Activated T-cell treated with anti-CD3 and anti-CD28 coated beads, Interleukin-2, amount 50 U/mL, for 4 hours (primary cell): ENCODE results near the gene NFE2L1. TPM values are rescaled to one million over a fixed set of nuclear protein-coding genes. Genes with fewer than 3 reads are reported as not detected.
"Not testable (repeated sequence)": the region's sequence is repeated elsewhere in the genome, so short reads cannot be mapped to it uniquely, and the experiment has no call there.

Experiments used
- ATAC-seq, 2 donors: fragments of 200-7000 bp; cut with Tn5 transposase; one replicate each; pipeline ENCODE4 v1.10.0; 2021
- DNase-seq: peaks from one replicate; pipeline ENCODE4 v3.0.0-alpha.2; 2020
- H3K27me3 Mint-ChIP-seq: one replicate; pipeline ENCODE4 v1.8.0; 2021; ENCODE audit warnings: low read depth, mixed read lengths
- H3K36me3 Mint-ChIP-seq: one replicate; pipeline ENCODE4 v1.8.0; 2022; ENCODE audit warnings: mixed read lengths; ENCODE audit not compliant: insufficient read depth
- H3K4me1 Mint-ChIP-seq: one replicate; pipeline ENCODE4 v1.8.0; 2021; ENCODE audit warnings: low read depth, mixed read lengths
- H3K4me3 Mint-ChIP-seq: one replicate; pipeline ENCODE4 v1.8.0; 2021; ENCODE audit warnings: mild to moderate bottlenecking, moderate library complexity, mixed read lengths
- H3K9me3 Mint-ChIP-seq: one replicate; pipeline ENCODE4 v1.8.0; 2021; ENCODE audit warnings: mixed read lengths
- total RNA-seq, 3 donors: library from RNA; stranded (reverse); gene quantifications; one replicate each; pipeline ENCODE4 v1.2.1, GENCODE V29; 2021

NFE2L1 gene
- total RNA-seq, 3 donors from 2014 or later, result 93.1 to 123 (median 109) TPM

- Mint-ChIP-seq H3K4me1 (peaks cover 17% of the 10 kb centered on the region), H3K9me3 (no peaks in the 10 kb centered on the region), H3K36me3 (no peaks in the 10 kb centered on the region), H3K4me3 (peak overlapping the region; percentile 60), H3K27me3 (peaks cover 41% of the 10 kb centered on the region)
- DNase-seq (no peak), ATAC-seq (peak in 1 of 2 donors; percentile 11)
These were observed 35.5 kb upstream of the NFE2L1 start for GRCh38 chr17:48012654-48013053.

GRCh38 chr17:48013876-48014594, 34.1 kb upstream of the NFE2L1 start:
- H3K9me3 Mint-ChIP-seq, result no peaks in the 10 kb centered on the region
- peaks cover 36% of the 10 kb centered on the region for H3K27me3 Mint-ChIP-seq
- H3K36me3 Mint-ChIP-seq, result no peaks in the 10 kb centered on the region
- ATAC-seq (no peak), DNase-seq (no peak)
- peaks cover 18% of the 10 kb centered on the region for H3K4me1 Mint-ChIP-seq
- H3K4me3 Mint-ChIP-seq, result no peak overlapping the region

GRCh38 chr17:48014595-48015111, 33.5 kb upstream of the NFE2L1 start:
- peaks cover 35% of the 10 kb centered on the region for H3K27me3 Mint-ChIP-seq
- peaks cover 18% of the 10 kb centered on the region for H3K4me1 Mint-ChIP-seq
- DNase-seq (no peak), ATAC-seq (no peak)
- no peaks in the 10 kb centered on the region for H3K9me3 Mint-ChIP-seq
- no peak overlapping the region for H3K4me3 Mint-ChIP-seq
- H3K36me3 Mint-ChIP-seq, result no peaks in the 10 kb centered on the region

GRCh38 chr17:48016112-48016511, 32.0 kb upstream of the NFE2L1 start:
- H3K4me1 Mint-ChIP-seq, result peaks cover 17% of the 10 kb centered on the region
- no peak overlapping the region for H3K4me3 Mint-ChIP-seq
- H3K36me3 Mint-ChIP-seq, result no peaks in the 10 kb centered on the region
- no peaks in the 10 kb centered on the region for H3K9me3 Mint-ChIP-seq
- no peak for DNase-seq
- no peak for ATAC-seq
- peaks cover 32% of the 10 kb centered on the region for H3K27me3 Mint-ChIP-seq

- not testable (repeated sequence) for H3K4me1 Mint-ChIP-seq, ATAC-seq, DNase-seq, H3K4me3 Mint-ChIP-seq, H3K9me3 Mint-ChIP-seq, H3K36me3 Mint-ChIP-seq
- H3K27me3 Mint-ChIP-seq, result peaks cover 23% of the 10 kb centered on the region
These were observed 30.4 kb upstream of the NFE2L1 start for GRCh38 chr17:48017817-48018158.

- peaks cover 24% of the 10 kb centered on the region for H3K27me3 Mint-ChIP-seq
- peaks cover 36% of the 10 kb centered on the region for H3K4me1 Mint-ChIP-seq
- no peak overlapping the region for H3K4me3 Mint-ChIP-seq
- no peak for ATAC-seq
- H3K36me3 Mint-ChIP-seq, result no peaks in the 10 kb centered on the region
- H3K9me3 Mint-ChIP-seq, result no peaks in the 10 kb centered on the region
- no peak for DNase-seq
These were observed 26.2 kb upstream of the NFE2L1 start for GRCh38 chr17:48021934-48022333.

- Mint-ChIP-seq H3K27me3 (peaks cover 24% of the 10 kb centered on the region), H3K36me3 (no peaks in the 10 kb centered on the region), H3K9me3 (no peaks in the 10 kb centered on the region), H3K4me3 (peak overlapping the region; percentile 24), H3K4me1 (peaks cover 33% of the 10 kb centered on the region)
- no peak for ATAC-seq
- no peak for DNase-seq
These were observed 25.3 kb upstream of the NFE2L1 start for GRCh38 chr17:48022901-48023300.

GRCh38 chr17:48023400-48024148, 24.6 kb upstream of the NFE2L1 start:
- Mint-ChIP-seq H3K36me3 (no peaks in the 10 kb centered on the region), H3K4me1 (peaks cover 33% of the 10 kb centered on the region), H3K4me3 (peak overlapping the region; percentile 70), H3K27me3 (peaks cover 24% of the 10 kb centered on the region), H3K9me3 (no peaks in the 10 kb centered on the region)
- DNase-seq (peak; percentile 17), ATAC-seq (peak; percentile 13 to 21)

- Mint-ChIP-seq H3K4me3 (peak overlapping the region; percentile 83), H3K9me3 (no peaks in the 10 kb centered on the region), H3K36me3 (no peaks in the 10 kb centered on the region), H3K4me1 (peaks cover 33% of the 10 kb centered on the region), H3K27me3 (peaks cover 26% of the 10 kb centered on the region)
- DNase-seq, result peak; percentile 12
- peak; percentile 1 to 5 for ATAC-seq
These were observed 23.8 kb upstream of the NFE2L1 start for GRCh38 chr17:48024149-48025039.

- ATAC-seq (peak; percentile 89 to 92), DNase-seq (peak; percentile 98)
- no peaks in the 10 kb centered on the region for H3K9me3 Mint-ChIP-seq
- no peaks in the 10 kb centered on the region for H3K36me3 Mint-ChIP-seq
- peaks cover 33% of the 10 kb centered on the region for H3K4me1 Mint-ChIP-seq
- peak overlapping the region; percentile 83 for H3K4me3 Mint-ChIP-seq
- H3K27me3 Mint-ChIP-seq, result peaks cover 24% of the 10 kb centered on the region
These were observed 22.9 kb upstream of the NFE2L1 start for GRCh38 chr17:48025040-48025903.

- no peaks in the 10 kb centered on the region for H3K9me3 Mint-ChIP-seq
- DNase-seq, result no peak
These were observed 22.2 kb upstream of the NFE2L1 start for GRCh38 chr17:48025904-48026501.

GRCh38 chr17:48026502-48027321, 21.4 kb upstream of the NFE2L1 start:
- Mint-ChIP-seq H3K27me3 (peaks cover 31% of the 10 kb centered on the region), H3K4me1 (peaks cover 33% of the 10 kb centered on the region), H3K9me3 (no peaks in the 10 kb centered on the region), H3K4me3 (peak overlapping the region; percentile 35), H3K36me3 (no peaks in the 10 kb centered on the region)
- ATAC-seq, result peak in 1 of 2 donors; percentile 16
- peak; percentile 65 for DNase-seq

More at GRCh38 chr17:48025904-48026501, 22.2 kb upstream of the NFE2L1 start:
- Mint-ChIP-seq H3K4me3 (peak overlapping the region; percentile 35), H3K27me3 (peaks cover 27% of the 10 kb centered on the region), H3K36me3 (no peaks in the 10 kb centered on the region), H3K4me1 (peaks cover 33% of the 10 kb centered on the region)
- no peak for ATAC-seq
